CD4-positive, alpha-beta T cell treated with Interleukin-6 at 100 ng/mL for 8 hours (primary cell): ENCODE data around the gene C11orf68.
A peak's percentile ranks its signal among the peaks of the same experiment; 100 is the strongest.
"Not testable (repeated sequence)": the region's sequence is repeated elsewhere in the genome, so short reads cannot be mapped to it uniquely, and the experiment has no call there.

ENCODE experiments used
- DNase-seq: peaks from one replicate; pipeline ENCODE4 v3.0.0-alpha.2; 2020; ENCODE audit warnings: mixed read lengths, low spot score

The C11orf68 gene

GRCh38 chr11:65918211-65919140 lies at the start of gene C11orf68:
TSS of gene C11orf68 (minus strand) at chr11:65919062. CDS start at chr11:65919031, 31 bp downstream.
- DNase-seq: no peak

- no peak for DNase-seq
These were observed 48.6 kb upstream of the C11orf68 start for GRCh38 chr11:65967329-65967934.

- no peak for DNase-seq
These were observed 47.3 kb upstream of the C11orf68 start for GRCh38 chr11:65965986-65966762.

- no peak for DNase-seq
These were observed 46.0 kb upstream of the C11orf68 start for GRCh38 chr11:65964906-65965305.

- DNase-seq: peak; percentile 37
These were observed 43.3 kb upstream of the C11orf68 start for GRCh38 chr11:65962141-65962564.

DNA sequence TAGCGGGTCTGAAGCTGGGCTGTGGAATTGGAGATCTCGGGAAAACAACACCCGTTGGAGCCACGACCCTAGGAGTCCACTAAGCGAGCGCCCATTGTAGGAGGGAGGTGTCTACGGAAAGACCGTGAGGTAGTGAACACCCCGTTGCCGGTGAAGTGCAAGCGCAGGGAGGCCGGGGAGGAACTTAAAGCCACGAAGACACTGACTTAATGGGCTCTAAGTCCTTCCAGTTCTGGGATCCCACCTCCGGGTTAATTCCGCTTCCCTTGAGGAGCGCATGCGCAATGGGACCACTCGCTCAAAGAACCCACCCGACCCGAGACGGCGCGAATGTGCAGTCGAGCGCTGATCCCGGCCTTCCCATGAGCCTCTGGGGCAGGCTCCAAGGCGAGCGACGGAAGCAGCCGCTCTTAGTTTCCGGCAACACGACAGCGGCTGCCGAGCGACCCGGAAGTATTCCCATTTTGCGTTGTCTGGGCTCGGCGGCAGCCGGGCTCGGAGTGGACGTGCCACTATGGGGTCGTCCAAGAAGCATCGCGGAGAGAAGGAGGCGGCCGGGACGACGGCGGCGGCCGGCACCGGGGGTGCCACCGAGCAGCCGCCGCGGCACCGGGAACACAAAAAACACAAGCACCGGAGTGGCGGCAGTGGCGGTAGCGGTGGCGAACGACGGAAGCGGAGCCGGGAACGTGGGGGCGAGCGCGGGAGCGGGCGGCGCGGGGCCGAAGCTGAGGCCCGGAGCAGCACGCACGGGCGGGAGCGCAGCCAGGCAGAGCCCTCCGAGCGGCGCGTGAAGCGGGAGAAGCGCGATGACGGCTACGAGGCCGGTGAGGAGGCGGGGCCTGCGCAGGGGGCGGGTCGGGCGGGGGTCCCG lies 42.6 kb upstream of the C11orf68 start, which contains the start of gene SART1:
Gene SART1 (plus strand): TSS at position 468 of the 874 bp plus-strand sequence. CDS start 47 bp downstream, at position 515.
- peak; percentile 97 for DNase-seq

- no peak for DNase-seq
These were observed 42.0 kb upstream of the C11orf68 start for GRCh38 chr11:65960824-65961266.

DNA sequence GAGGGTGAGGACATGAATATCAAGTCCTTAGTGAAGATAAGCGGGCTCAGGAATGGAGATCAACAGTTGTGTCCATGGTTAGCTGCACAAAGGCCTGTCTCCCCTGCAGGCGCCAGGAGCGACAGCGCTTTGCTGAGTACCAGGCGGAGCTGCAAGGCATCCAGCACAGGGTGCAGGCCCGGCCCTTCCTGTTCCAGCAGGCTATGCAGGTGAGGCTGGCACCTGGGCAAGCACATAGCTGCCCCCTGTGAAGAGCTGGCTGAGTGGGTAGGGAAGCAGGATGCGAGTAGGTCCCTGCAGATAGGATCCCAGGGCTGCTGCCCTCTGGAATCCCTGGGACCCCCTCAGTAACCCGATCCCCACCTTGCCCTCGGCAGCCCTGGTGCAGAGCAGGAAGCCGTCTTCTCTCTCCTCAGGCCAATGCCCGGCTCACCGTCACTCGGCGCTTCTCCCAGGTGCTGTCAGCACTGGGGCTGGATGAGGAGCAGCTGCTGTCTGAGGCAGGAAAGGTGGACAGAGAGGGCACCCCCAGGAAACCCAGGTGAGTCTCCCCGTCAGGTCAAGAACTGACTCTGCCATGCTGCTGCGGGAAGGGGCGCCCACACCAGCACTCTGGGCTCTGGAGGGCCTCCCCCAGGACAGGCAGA lies 40.0 kb upstream of the C11orf68 start:
- no peak for DNase-seq

GRCh38 chr11:65958291-65958690 lies 39.4 kb upstream of the C11orf68 start:
- no peak for DNase-seq

- no peak for DNase-seq
These were observed 35.9 kb upstream of the C11orf68 start for GRCh38 chr11:65954771-65955170.

- no peak for DNase-seq
These were observed 34.6 kb upstream of the C11orf68 start for GRCh38 chr11:65953471-65953870.

DNA sequence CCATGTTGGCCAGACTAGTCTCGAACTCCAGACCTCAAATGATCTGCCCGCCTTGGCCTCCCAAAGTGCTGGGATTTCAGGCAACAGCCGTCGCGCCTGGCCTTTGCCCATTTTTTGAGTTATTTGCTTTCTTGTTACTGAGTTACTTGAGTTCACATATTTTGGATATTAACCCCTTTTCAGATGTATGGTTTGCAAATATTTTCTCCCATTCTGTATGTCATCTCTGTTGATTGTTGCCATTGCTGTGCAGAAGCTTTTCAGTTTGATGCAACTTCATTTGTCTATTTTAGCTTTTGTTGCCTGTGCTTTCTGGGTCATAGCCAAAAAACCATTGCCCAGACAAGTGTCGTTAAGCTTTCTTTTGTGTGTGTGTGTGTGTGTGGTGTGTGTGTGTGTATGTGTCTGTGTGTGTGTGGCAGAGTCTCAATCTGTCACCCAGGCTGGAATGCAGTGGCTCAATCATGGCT lies 33.2 kb upstream of the C11orf68 start:
- DNase-seq: no peak

DNA sequence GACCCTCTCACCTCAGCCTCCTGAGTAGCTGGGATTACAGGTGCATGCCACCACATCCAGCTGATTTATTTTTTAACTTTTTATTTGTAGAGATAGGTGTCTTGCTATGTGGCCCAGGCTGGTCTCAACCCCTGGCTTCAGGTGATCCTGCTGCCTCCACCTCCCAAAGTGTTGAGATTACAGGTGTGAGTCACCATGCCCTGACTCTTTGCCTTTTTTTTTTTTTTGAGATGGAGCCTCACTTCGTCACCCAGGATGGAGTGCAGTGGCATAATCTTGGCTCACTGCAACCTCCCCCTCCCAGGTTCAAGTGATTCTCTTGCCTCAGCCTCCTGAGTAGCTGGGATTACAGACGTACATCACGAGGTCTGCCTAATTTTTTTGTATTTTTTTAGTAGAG lies 32.8 kb upstream of the C11orf68 start:
- DNase-seq: not testable (repeated sequence)

DNA sequence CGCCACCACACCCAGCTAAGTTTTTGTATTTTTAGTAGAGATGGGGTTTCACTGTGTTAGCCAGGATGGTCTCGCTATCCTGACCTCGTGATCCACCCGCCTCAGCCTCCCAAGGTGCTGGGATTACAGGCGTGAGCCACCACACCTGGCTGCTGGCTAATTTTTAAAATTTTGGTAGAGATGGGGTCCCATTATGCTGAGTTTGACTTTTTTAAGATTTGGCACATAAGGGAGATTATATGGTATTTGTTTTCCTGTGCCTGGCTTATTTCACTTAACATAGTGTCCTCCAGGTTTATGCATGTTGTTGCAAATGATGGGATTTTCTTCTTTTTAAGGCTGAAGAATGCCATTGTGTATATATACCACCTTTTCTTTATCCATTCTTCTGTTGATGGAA lies 31.8 kb upstream of the C11orf68 start:
- not testable (repeated sequence) for DNase-seq

GRCh38 chr11:65947603-65948125 lies 28.8 kb upstream of the C11orf68 start:
- DNase-seq: no peak

GRCh38 chr11:65947133-65947532 lies 28.3 kb upstream of the C11orf68 start:
- DNase-seq: no peak

GRCh38 chr11:65946655-65947054 lies 27.8 kb upstream of the C11orf68 start:
- no peak for DNase-seq

GRCh38 chr11:65945941-65946558 lies 27.2 kb upstream of the C11orf68 start:
- DNase-seq: no peak

DNA sequence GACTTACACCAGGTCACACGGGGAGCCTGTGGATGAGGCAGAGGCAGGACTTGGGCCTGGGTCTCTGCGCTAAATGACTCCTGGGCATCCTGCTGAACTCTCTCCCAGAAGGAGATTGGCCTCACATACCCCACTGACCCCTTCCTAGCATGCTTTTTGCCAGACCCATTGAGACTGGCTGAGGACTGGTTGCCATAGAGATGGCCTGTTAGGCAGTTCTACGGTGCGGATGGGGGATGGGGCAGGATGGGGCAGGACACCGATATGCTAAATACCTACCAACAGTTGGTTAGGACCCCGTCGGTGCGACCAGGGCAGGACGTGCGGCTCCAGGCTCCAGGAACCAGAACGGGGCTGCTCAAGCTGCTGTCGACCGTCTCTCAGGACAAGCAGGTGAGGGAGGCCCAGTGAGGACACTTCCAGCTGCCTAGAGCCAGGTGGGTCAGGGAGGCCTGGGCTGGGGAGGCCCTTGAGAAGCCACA lies 26.6 kb upstream of the C11orf68 start, which contains the start of gene TSGA10IP:
Gene TSGA10IP (plus strand): TSS at position 51 of the 482 bp plus-strand sequence. CDS start 196 bp downstream, at position 247.
- DNase-seq: no peak
